HEK293 (cell line): Measurements from ENCODE around the gene C6orf141.

ENCODE experiments used
- ATF2 ChIP-seq: fragments of 450-650 bp; formaldehyde crosslinking; IDR thresholded peaks from 2 replicates; pipeline ENCODE4 v1.5.1; 2016; ENCODE audit warnings: missing biosample characterization, missing genetic modification characterization, low read depth
- BCL11B ChIP-seq: fragments of 450-650 bp; formaldehyde crosslinking; IDR thresholded peaks from 2 replicates; pipeline ENCODE4 v1.5.1; 2016; ENCODE audit warnings: low read depth, missing biosample characterization, missing genetic modification characterization
- MYNN ChIP-seq: fragments of 450-650 bp; formaldehyde crosslinking; IDR thresholded peaks from 2 replicates; pipeline ENCODE4 v1.5.1; 2016; ENCODE audit warnings: missing biosample characterization, missing genetic modification characterization, borderline replicate concordance
- MZF1 ChIP-seq: fragments of 450-650 bp; formaldehyde crosslinking; IDR thresholded peaks from 2 replicates; pipeline ENCODE4 v1.5.1; 2017; ENCODE audit warnings: missing biosample characterization, missing genetic modification characterization, borderline replicate concordance
- OVOL3 ChIP-seq: fragments of 450-650 bp; formaldehyde crosslinking; IDR thresholded peaks from 2 replicates; pipeline ENCODE4 v1.5.1; 2016; ENCODE audit warnings: missing biosample characterization, missing genetic modification characterization
- PRDM4 ChIP-seq: fragments of 450-650 bp; formaldehyde crosslinking; IDR thresholded peaks from 2 replicates; pipeline ENCODE4 v1.5.1; 2017; ENCODE audit warnings: missing biosample characterization, missing genetic modification characterization
- ZBTB48 ChIP-seq: fragments of 450-650 bp; formaldehyde crosslinking; IDR thresholded peaks from 2 replicates; pipeline ENCODE4 v1.5.1; 2016; ENCODE audit warnings: missing biosample characterization, missing genetic modification characterization
- ZFP41 ChIP-seq: fragments of 450-650 bp; formaldehyde crosslinking; IDR thresholded peaks from 2 replicates; pipeline ENCODE4 v1.5.1; 2016; ENCODE audit warnings: missing biosample characterization, missing genetic modification characterization, borderline replicate concordance
- ZIC2 ChIP-seq: fragments of 450-650 bp; formaldehyde crosslinking; IDR thresholded peaks from 2 replicates; pipeline ENCODE4 v1.5.1; 2016; ENCODE audit warnings: missing biosample characterization, missing genetic modification characterization
- ZNF10 ChIP-seq: fragments of 450-650 bp; formaldehyde crosslinking; IDR thresholded peaks from 2 replicates; pipeline ENCODE4 v1.5.1; 2017; ENCODE audit warnings: missing biosample characterization, missing genetic modification characterization
- ZNF202 ChIP-seq: fragments of 450-650 bp; formaldehyde crosslinking; IDR thresholded peaks from 2 replicates; pipeline ENCODE4 v1.5.1; 2016; ENCODE audit warnings: missing biosample characterization, missing genetic modification characterization, borderline replicate concordance
- ZNF214 ChIP-seq: fragments of 450-650 bp; formaldehyde crosslinking; IDR thresholded peaks from 2 replicates; pipeline ENCODE4 v1.5.1; 2017; ENCODE audit warnings: missing biosample characterization, mild to moderate bottlenecking, missing genetic modification characterization, borderline replicate concordance
- ZNF266 ChIP-seq: fragments of 450-650 bp; formaldehyde crosslinking; IDR thresholded peaks from 2 replicates; pipeline ENCODE4 v1.5.1; 2016; ENCODE audit warnings: missing biosample characterization, missing genetic modification characterization, low read depth
- ZNF324 ChIP-seq: fragments of 450-650 bp; formaldehyde crosslinking; IDR thresholded peaks from 2 replicates; pipeline ENCODE4 v1.5.1; 2016; ENCODE audit warnings: missing biosample characterization, missing genetic modification characterization
- ZNF391 ChIP-seq: fragments of 450-650 bp; formaldehyde crosslinking; IDR thresholded peaks from 2 replicates; pipeline ENCODE4 v1.5.1; 2016; ENCODE audit warnings: low read depth, missing biosample characterization, missing genetic modification characterization, borderline replicate concordance
- ZNF404 ChIP-seq: fragments of 450-650 bp; formaldehyde crosslinking; IDR thresholded peaks from 2 replicates; pipeline ENCODE4 v1.5.1; 2017; ENCODE audit warnings: missing biosample characterization, missing genetic modification characterization
- ZNF518A ChIP-seq: fragments of 450-650 bp; formaldehyde crosslinking; conservative IDR thresholded peaks from 2 replicates; pipeline ENCODE4 v1.5.1; 2016; ENCODE audit warnings: low read depth, missing biosample characterization, missing genetic modification characterization
- ZNF530 ChIP-seq: fragments of 450-650 bp; formaldehyde crosslinking; IDR thresholded peaks from 2 replicates; pipeline ENCODE4 v1.5.1; 2016; ENCODE audit warnings: low read depth, missing biosample characterization, missing genetic modification characterization
- ZNF549 ChIP-seq: fragments of 450-650 bp; IDR thresholded peaks from 2 replicates; pipeline ENCODE4 v1.5.1; 2018; ENCODE audit warnings: missing biosample characterization, missing genetic modification characterization, mild to moderate bottlenecking, inconsistent platforms, moderate library complexity
- ZNF600 ChIP-seq: fragments of 450-650 bp; formaldehyde crosslinking; IDR thresholded peaks from 2 replicates; pipeline ENCODE4 v1.5.1; 2016; ENCODE audit warnings: missing biosample characterization, missing genetic modification characterization
- ZNF692 ChIP-seq: fragments of 450-650 bp; formaldehyde crosslinking; IDR thresholded peaks from 2 replicates; pipeline ENCODE4 v1.5.1; 2016; ENCODE audit warnings: missing biosample characterization, missing genetic modification characterization
- TF ChIP-seq, protein P1 (sequence below): IDR thresholded peaks from 2 replicates; pipeline ENCODE4 v1.6.1; 2011; ENCODE audit warnings: mild to moderate bottlenecking, low read depth, low read length, borderline replicate concordance
- TF ChIP-seq, protein P2 (sequence below): fragments of 450-650 bp; formaldehyde crosslinking; IDR thresholded peaks from 2 replicates; pipeline ENCODE4 v1.5.1; 2016; ENCODE audit warnings: missing biosample characterization, missing genetic modification characterization
- TF ChIP-seq, protein P3 (sequence below): fragments of 450-650 bp; formaldehyde crosslinking; IDR thresholded peaks from 2 replicates; pipeline ENCODE4 v1.5.1; 2017; ENCODE audit warnings: missing biosample characterization, missing genetic modification characterization

C6orf141 gene

DNA sequence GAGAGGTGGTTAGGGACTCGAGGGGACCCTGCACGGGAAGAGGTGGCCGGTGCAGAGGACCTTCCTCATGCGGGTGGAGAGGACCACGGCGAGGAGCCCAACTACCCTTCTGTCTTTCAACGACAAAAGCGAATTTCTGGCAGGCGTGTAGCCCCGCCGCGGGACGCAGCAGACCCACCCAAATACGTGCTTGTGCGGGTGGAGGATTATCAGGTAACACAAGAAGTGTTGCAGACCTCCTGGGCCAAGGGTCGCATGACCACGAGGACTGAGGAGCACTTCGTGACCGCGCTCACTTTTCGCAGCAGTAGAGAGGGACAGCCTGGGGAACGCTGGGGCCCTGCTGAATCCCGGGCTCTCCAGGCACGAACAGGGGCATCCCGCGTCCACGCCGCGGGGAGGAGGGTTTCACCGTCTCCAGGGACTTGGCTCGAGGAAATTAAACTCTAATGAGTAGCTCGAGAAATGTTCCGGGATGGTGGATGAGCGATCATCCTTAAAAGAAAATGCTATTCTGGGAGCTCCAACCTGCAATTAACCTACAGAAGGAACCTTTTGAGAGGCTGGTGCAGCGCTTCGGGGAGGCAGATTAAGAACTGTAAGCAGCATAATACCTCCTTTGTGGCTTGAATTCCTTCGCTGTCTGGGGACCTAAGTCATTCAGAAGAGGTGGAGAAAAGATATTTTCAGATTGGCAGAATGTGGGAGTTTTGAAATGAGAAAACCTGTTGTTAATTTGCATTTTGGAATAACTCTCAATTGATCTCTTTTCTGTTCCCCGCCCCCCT, 804 bp downstream of the C6orf141 start (continued):
- TF ChIP-seq ZNF391 (no peak), ZBTB48 (peak; percentile 33; the same call in 1 of the 2 replicates), ZNF10 (tag by site-specific recombination) (no peak), ZNF202 (tag by site-specific recombination) (no peak), ZNF549 (no peak), MZF1 (tag by site-specific recombination) (no peak), ZFP41 (tag by site-specific recombination) (no peak), ZNF530 (tag by site-specific recombination) (no peak), PRDM4 (tag by site-specific recombination) (no peak), ZNF324 (tag by site-specific recombination) (no peak), ZNF266 (tag by site-specific recombination) (no peak), ZIC2 (tag by site-specific recombination) (peak; percentile 85), ZNF692 (tag by site-specific recombination) (0 out of 2 replicates have a peak, but pooled peaks have one; percentile 8), ZNF214 (tag by site-specific recombination) (no peak), MYNN (no peak), OVOL3 (tag by site-specific recombination) (no peak), BCL11B (tag by site-specific recombination) (no peak), ATF2 (tag by site-specific recombination) (no peak), ZNF518A (no peak), ZNF404 (tag by site-specific recombination) (no peak), ZNF600 (tag by site-specific recombination) (no peak)
- TF ChIP-seq, protein P1, sequence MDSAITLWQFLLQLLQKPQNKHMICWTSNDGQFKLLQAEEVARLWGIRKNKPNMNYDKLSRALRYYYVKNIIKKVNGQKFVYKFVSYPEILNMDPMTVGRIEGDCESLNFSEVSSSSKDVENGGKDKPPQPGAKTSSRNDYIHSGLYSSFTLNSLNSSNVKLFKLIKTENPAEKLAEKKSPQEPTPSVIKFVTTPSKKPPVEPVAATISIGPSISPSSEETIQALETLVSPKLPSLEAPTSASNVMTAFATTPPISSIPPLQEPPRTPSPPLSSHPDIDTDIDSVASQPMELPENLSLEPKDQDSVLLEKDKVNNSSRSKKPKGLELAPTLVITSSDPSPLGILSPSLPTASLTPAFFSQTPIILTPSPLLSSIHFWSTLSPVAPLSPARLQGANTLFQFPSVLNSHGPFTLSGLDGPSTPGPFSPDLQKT = no peak
- TF ChIP-seq, protein P2, sequence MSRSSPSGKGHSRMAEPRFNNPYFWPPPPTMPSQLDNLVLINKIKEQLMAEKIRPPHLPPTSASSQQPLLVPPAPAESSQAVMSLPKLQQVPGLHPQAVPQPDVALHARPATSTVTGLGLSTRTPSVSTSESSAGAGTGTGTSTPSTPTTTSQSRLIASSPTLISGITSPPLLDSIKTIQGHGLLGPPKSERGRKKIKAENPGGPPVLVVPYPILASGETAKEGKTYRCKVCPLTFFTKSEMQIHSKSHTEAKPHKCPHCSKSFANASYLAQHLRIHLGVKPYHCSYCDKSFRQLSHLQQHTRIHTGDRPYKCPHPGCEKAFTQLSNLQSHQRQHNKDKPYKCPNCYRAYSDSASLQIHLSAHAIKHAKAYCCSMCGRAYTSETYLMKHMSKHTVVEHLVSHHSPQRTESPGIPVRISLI = no peak
- TF ChIP-seq, protein P3, sequence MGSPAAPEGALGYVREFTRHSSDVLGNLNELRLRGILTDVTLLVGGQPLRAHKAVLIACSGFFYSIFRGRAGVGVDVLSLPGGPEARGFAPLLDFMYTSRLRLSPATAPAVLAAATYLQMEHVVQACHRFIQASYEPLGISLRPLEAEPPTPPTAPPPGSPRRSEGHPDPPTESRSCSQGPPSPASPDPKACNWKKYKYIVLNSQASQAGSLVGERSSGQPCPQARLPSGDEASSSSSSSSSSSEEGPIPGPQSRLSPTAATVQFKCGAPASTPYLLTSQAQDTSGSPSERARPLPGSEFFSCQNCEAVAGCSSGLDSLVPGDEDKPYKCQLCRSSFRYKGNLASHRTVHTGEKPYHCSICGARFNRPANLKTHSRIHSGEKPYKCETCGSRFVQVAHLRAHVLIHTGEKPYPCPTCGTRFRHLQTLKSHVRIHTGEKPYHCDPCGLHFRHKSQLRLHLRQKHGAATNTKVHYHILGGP = no peak
